ENCODE data around the gene IDUA. TPM values are rescaled to one million over a fixed set of nuclear protein-coding genes. Genes with fewer than 3 reads are reported as not detected.
A peak's percentile ranks its signal among the peaks of the same experiment; 100 is the strongest.
"Not testable (repeated sequence)": the region's sequence is repeated elsewhere in the genome, so short reads cannot be mapped to it uniquely, and the experiment has no call there.

IDUA gene
- total RNA-seq, 8 experiments from 2014 or later: 0.88 to 17.4 (median 5.0) TPM

DNA sequence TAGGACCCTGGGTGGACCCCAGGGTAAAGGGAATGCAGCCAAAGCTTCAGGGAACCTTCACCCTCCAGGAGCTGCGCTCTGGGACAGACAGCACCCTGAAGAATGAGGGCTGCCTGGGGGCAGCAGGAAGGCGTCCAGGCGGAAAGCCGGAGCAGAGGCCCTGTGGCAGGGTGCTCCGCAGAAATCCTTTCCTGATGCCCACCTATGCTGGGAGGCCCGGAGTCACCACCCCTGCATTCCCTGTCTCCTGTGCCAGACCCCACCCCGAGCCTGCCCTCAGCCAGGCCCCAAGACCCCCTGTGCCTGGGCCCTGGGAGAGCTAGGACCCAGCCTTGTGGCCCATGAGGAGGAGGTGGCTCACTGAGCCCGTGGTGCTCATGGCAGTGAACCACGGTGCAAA, 12.2 kb upstream of the IDUA start:
- 73 to 100% methylated on average over 1 to 2 of the region's 9 CpGs; no CpG with 5 or more reads in 8 of the 10 experiments for WGBS, 10 experiments
- in situ Hi-C loops (cut with MboI; ENCODE audit: low pct_unique_long_range_greater_than_20kb in 2 of 9, low sequenced_read_pairs in 9 of 9, unreplicated experiment in 9 of 9): no loop called here
- no peak overlapping the region for H3K27ac ChIP-seq
- no peak overlapping the region for H3K4me3 ChIP-seq
- no peak for ATAC-seq (replicated peaks in 6 of 8)
- H3K4me1 ChIP-seq (replicated peaks in 1 of 2): peaks cover 10 to 12% of the 10 kb centered on the region in 2 donors

DNA sequence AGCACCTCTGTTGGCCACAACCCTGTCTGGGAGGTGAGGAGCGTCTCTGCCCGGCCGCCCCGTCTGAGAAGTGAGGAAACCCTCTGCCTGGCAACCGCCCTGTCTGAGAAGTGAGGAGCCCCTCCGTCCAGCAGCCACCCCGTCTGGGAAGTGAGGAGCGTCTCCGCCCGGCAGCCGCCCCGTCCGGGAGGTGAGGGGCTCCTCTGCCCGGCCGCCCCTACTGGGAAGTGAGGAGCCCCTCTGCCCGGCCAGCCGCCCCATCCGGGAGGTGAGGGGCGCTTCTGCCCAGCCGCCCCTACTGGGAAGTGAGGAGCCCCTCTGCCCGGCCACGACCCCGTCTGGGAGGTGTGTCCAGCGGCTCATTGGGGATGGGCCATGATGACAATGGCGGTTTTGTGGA, 10.8 kb upstream of the IDUA start:
- H3K4me3 ChIP-seq; ATAC-seq (replicated peaks in 6 of 8); H3K27ac ChIP-seq; in situ Hi-C loops (cut with MboI; ENCODE audit: low pct_unique_long_range_greater_than_20kb in 2 of 9, low sequenced_read_pairs in 9 of 9, unreplicated experiment in 9 of 9): not testable (repeated sequence)
- WGBS, 10 experiments: no CpG with 5 or more reads among the region's 25 CpGs
- H3K4me1 ChIP-seq (replicated peaks in 1 of 2): peaks cover 10 to 12% of the 10 kb centered on the region in 2 donors

DNA sequence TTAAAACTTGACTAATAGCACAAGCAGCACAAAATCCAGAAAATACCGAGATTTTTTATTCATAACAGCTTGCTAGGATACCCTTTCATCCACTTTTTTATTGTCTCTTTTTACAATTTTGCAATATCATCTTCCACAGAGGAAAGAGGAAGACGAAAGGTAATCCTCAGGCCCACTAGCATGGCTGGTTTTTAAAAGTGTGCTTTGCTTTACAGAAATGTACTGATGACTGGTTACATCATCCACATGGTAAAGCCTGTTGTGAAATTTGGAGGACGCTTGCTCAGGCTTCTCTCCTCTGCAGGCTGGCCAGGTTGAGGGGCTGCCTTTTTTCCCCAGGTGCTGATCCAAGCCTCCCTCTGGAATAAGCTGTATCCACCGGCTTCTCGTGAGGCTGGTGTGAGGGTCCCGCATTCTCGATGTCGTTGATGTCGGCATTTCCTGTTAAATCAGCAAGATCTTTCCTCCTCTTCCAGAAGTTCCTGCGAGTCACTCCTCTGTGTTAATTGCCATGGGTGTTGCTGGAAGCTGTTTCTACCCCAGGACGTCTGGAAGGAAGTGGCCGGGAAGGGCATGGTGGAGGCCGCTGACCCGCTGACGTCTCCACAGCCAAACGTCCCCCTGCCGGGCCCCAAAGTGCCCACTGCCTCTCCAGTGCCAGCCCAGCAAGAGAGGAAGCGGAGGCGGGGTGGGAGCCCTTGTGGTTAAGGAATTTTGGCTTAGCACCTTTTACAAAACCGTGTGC, 7.7 kb upstream of the IDUA start:
- Histone ChIP-seq H3K4me3 (no peak overlapping the region), H3K4me1 (replicated peaks in 1 of 2) (no peaks in the 10 kb centered on the region), H3K27ac (no peak overlapping the region)
- in situ Hi-C loops (cut with MboI; ENCODE audit: low pct_unique_long_range_greater_than_20kb in 2 of 9, low sequenced_read_pairs in 9 of 9, unreplicated experiment in 9 of 9): no loop called here
- 25 to 100% (median 57%) methylated on average over 1 to 14 of the region's 20 CpGs for WGBS, 10 experiments
- ATAC-seq (replicated peaks in 6 of 8): peak in 4 of 8 experiments; percentile 55 to 81 (median 60)

DNA sequence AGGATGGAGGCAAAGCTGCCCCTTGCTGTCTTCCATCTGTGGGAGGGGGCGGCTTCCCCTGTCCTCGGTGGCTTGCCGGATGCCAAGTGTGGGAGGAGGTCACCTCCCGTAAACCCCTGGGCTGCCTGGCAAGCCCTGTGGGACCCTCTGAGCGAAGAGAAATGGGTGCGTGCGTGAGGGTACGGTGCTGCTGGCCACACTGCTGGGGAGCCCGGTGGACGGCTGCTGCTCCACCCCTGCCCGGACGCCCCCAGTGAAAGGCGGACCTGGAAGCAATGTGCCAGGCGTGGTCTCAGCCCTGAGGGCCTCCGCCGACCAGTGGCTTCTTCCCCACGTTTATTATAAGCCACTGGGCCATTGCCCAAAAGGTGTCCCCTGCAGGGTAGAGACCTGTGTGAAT, 4.6 kb upstream of the IDUA start:
- 83 to 94% (median 90%) methylated on average over 3 to 6 of the region's 17 CpGs; no CpG with 5 or more reads in 6 of the 10 experiments for WGBS, 10 experiments
- ATAC-seq (replicated peaks in 6 of 8): no peak
- Histone ChIP-seq H3K4me1 (replicated peaks in 1 of 2) (peaks cover 0 to 7% of the 10 kb centered on the region in 2 donors), H3K27ac (no peak overlapping the region), H3K4me3 (no peak overlapping the region)
- in situ Hi-C loops (cut with MboI; ENCODE audit: low pct_unique_long_range_greater_than_20kb in 2 of 9, low sequenced_read_pairs in 9 of 9, unreplicated experiment in 9 of 9): no loop called here

DNA sequence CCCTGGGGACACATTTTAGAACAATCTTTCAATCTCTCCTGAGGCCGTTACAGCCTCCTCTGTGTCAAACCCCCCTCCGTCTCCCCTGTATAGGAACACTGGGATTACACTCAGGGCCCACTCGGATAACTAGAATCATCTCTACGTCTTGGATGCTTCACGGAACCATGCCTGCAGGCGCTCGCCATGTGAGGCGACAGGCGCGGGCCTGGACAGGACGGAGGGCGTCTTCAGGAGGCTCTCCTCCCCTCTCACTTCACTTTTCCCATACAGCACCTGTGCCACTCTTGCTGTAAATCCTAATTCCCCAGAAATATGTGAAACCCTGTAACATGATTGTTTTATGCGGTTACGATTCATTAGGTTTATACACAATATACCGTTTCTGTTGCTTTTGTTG, 4.0 kb upstream of the IDUA start:
- H3K4me3 ChIP-seq: no peak overlapping the region
- in situ Hi-C loops (cut with MboI; ENCODE audit: low pct_unique_long_range_greater_than_20kb in 2 of 9, low sequenced_read_pairs in 9 of 9, unreplicated experiment in 9 of 9): no loop called here
- 74 to 93% (median 87%) methylated on average over 3 to 12 of the region's 15 CpGs; no CpG with 5 or more reads in 4 of the 10 experiments for WGBS, 10 experiments
- no peak for ATAC-seq (replicated peaks in 6 of 8)
- peaks cover 0 to 7% of the 10 kb centered on the region in 2 donors for H3K4me1 ChIP-seq (replicated peaks in 1 of 2)
- no peak overlapping the region for H3K27ac ChIP-seq

DNA sequence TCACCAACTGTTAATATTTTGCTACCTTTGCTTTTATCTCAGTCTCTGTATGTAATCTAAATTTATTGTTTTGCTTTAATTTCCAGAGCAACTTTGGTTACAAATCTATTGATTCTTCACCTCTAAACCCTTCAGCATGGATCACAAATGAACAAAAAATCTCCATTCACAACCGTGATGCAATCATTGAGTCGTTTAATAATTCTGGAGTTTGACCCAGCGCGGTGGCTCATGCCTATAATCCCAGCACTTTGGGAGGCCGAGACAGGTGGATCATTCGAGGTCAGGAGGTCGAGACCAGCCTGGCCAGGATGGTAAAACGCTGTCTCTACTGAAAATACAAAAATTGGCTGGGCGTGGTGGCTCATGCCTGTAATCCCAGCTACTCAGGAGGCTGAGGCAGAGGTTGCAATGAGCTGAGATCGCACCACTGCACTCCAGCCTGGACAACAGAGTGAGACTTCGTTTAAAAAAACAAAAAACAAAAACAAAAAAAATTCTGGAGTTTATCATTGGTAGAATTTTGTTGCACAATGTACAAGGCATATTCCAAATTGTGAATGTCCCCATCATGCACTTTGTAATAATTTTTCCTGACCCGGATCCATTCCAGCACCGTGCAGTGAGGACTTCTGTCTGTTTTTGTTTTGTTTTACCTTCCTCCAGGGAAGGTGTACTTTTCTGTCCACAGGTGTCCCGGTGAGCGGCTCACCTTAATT, 2.3 kb upstream of the IDUA start:
- no peak for ATAC-seq (replicated peaks in 6 of 8)
- H3K4me1 ChIP-seq (replicated peaks in 1 of 2): peaks cover 0 to 7% of the 10 kb centered on the region in 2 donors
- in situ Hi-C loops (cut with MboI; ENCODE audit: low pct_unique_long_range_greater_than_20kb in 2 of 9, low sequenced_read_pairs in 9 of 9, unreplicated experiment in 9 of 9): no loop called here
- 32 to 93% (median 66%) methylated on average over 1 to 13 of the region's 15 CpGs for WGBS, 10 experiments
- no peak overlapping the region for H3K4me3 ChIP-seq
- H3K27ac ChIP-seq: no peak overlapping the region

DNA sequence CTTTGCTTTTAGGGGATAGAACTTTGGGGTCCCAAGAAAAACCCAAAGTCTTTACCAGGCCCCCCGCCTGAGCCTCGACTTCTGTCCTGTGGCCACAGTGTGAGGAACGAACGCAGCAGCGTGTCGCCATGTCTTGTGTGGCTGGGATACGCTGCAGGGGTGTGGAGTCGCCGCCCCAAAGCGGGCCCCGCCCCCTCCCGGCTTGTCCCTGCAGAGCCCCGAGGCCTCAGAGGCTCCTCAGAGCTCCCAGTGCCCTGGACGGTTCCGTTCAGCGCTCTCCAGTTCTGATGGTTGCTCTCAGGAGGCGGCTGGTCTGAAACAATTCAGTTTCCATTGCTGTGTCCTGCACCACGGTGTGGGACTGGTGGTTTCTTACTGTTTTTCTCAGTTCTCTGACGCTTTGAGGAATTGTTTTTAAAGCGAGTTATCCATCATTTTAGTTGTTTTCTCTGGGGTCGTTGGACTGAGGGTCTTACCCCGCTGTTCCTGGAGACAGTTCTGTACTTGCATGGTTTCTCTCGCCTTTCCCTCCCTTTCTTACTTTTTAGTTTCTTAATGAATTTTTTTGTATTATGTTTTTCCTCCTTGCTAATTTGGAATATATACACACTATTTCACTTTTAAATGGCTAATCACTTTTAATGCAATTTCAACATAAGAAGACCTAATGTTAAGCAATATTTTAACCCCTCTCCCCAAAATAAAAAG, 1.6 kb upstream of the IDUA start:
- Histone ChIP-seq H3K4me3 (no peak overlapping the region), H3K4me1 (replicated peaks in 1 of 2) (peaks cover 0 to 7% of the 10 kb centered on the region in 2 donors), H3K27ac (no peak overlapping the region)
- WGBS, 10 experiments: 39 to 77% (median 64%) methylated on average over 2 to 10 of the region's 23 CpGs
- peak in 3 of 8 experiments; percentile 52 to 65 (median 55) for ATAC-seq (replicated peaks in 6 of 8)
- in situ Hi-C loops (cut with MboI; ENCODE audit: low pct_unique_long_range_greater_than_20kb in 2 of 9, low sequenced_read_pairs in 9 of 9, unreplicated experiment in 9 of 9): no loop called here

DNA sequence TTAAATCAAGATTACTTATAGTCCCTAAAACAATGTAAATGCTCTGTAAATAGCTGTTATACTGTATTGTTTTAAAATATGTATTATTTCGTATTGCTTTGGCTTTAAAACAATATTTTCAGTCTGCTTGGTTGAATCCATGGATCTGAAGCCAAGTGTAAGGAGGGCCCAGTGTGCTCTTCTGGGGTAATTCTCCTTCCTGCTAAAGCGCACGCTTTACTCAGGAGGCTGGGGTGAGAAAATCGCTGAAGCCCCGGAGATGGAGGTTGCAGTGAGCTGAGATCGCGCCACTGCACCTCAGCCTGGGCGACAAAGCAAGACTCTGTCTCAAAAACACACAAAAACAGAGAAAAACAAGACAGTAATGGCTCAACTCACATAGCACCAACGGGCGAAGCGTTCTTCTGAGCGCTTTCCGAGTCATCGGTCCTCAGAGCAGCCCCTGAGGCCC, 391 bp upstream of the IDUA start:
- WGBS, 10 experiments: 0 to 40% (median 20%) methylated on average over 1 to 8 of the region's 14 CpGs; no CpG with 5 or more reads in 3 of the 10 experiments
- Histone ChIP-seq H3K4me1 (replicated peaks in 1 of 2) (peaks cover 0 to 7% of the 10 kb centered on the region in 2 donors), H3K27ac (no peak overlapping the region), H3K4me3 (peak overlapping the region; percentile 47 to 98 (median 71))
- in situ Hi-C loops (cut with MboI; ENCODE audit: low pct_unique_long_range_greater_than_20kb in 2 of 9, low sequenced_read_pairs in 9 of 9, unreplicated experiment in 9 of 9): no loop called here
- peak in 5 of 8 experiments; percentile 17 to 36 (median 30) for ATAC-seq (replicated peaks in 6 of 8)

DNA sequence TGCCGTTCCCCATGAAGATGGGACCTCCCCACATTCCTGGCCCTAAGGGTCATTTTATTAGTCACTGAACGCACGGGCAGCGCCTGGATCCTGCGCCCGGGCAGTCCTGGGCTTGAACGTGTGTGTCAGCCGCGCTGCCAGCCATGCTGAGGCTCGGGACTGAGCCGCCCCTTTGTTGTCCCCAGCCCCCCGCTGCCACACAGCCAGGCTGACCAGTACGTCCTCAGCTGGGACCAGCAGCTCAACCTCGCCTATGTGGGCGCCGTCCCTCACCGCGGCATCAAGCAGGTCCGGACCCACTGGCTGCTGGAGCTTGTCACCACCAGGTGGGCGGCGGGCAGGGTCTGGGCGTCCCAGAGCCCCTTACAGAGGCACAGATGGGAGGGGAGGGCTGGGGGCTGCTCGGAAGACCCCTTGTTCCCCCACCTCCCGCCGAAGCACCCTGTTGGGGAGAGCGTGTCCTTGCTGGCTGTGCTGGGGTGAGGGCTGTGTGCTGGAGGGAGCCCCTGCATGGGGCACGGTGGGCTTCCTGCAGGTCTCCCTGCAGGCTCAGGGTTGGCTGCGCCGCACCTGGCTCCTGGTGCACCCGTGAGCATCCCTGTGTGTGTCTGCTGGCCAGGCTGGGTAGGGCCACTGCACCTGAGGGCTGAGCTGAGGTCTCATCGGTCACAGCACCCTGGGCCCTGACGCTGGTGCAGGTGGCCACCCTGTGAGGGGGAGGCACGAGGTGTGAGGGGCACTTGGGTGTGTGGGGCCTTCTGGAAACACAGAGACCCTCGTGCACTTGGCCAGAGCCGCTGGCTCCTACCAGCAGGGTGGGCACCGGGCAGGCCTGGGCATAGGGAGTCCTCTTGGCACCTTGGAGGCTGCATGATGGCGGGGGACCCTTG, 1.0 kb downstream of the IDUA start:
- no peak for ATAC-seq (replicated peaks in 6 of 8)
- no peak overlapping the region for H3K27ac ChIP-seq
- in situ Hi-C loops (cut with MboI; ENCODE audit: low pct_unique_long_range_greater_than_20kb in 2 of 9, low sequenced_read_pairs in 9 of 9, unreplicated experiment in 9 of 9): no loop called here
- WGBS, 10 experiments: 20 to 100% (median 48%) methylated on average over 1 to 11 of the region's 37 CpGs; no CpG with 5 or more reads in 6 of the 10 experiments
- H3K4me3 ChIP-seq: peak overlapping the region; percentile 47 to 98 (median 71)
- peaks cover 4 to 7% of the 10 kb centered on the region in 2 donors for H3K4me1 ChIP-seq (replicated peaks in 1 of 2)

DNA sequence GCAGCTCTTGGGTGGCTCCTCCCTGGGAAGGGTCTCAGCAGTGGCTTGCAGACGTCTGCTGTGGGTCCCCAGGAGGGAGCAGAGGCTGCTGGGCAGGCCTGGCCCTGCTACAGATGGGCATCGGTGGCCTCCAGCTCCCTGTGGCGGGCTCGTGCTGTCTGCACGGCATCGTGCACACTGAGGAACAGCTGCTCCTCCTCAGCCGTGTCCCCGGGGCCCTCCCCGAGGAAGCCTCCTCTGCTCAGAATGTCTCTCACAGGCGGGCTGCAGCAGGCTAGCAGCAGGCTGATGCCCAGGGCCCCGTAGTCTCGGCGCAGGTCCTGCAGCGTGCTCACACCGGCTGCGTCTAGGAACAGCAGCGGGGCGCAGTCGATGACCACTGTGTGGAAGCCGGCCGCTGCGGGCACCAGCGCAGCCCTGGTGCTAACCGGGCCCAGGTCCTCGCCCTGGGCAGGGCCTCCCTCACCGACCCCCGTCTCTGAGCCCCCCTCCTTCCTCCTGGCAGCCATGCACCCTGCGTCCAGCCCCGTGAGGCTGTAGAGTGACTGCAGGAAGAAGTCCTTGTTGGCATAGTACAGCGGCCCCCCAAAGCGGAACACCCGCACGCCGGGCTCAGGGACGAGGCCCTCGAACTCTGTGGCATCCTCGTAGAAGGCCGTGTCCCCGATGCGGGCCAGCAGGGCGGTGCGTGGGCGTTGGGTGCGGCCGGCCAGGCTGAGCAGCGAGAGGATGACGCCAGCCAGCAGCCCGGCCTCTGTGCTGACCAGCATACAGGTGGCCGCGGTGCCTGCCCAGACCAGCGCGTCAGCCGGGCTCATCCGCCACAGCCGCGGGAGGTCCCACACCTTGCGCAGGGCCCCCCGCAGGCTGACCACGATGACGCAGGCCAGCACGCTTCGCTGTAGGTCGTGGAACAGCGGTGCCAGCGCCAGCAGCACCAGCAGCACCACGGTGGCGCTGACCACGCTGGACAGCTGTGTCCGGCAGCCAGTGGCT, 2.2 kb downstream of the IDUA start:
- Histone ChIP-seq H3K4me3 (no peak overlapping the region), H3K27ac (no peak overlapping the region), H3K4me1 (replicated peaks in 1 of 2) (peaks cover 6 to 10% of the 10 kb centered on the region in 2 donors)
- WGBS, 10 experiments: 73 to 100% (median 83%) methylated on average over 1 to 11 of the region's 69 CpGs; no CpG with 5 or more reads in 5 of the 10 experiments
- in situ Hi-C loops (cut with MboI; ENCODE audit: low pct_unique_long_range_greater_than_20kb in 2 of 9, low sequenced_read_pairs in 9 of 9, unreplicated experiment in 9 of 9): no loop called here
- no peak for ATAC-seq (replicated peaks in 6 of 8)

DNA sequence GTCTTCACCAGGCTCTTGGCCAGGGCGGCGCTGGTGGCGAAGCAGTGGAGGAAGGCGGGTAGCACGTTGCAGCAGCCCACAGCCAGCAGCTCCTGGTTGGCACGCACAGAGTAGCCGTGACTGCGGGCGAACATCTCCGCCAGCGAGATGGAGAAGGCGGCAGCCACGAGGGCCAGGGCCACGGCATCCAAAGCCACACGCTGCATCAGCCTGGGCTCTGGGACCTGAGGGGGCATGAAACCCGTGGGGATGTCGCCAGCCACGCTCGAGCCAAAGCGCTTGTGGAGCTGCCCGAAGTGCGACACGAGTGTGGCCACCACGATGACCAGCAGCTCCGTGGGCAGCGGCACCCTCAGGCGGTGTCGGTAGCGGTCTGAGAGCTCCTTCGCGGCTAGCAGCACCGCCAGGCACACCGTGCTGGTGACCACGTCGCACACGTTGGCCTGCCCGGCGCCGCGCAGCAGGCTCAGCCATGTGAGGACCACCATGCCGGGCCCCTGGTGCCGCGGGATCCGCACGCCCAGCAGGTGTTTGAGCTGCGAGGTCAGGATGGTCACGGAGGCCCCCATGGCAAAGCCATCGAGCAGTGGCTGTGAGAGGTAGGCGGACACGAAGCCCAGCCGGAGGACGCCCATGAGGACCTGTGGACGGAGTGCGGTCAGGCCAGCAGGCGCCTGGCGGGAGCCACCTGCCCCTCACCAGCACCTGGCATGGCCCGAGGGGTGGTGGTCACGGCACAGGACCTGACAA, 3.1 kb downstream of the IDUA start:
- ATAC-seq (replicated peaks in 6 of 8): no peak
- Histone ChIP-seq H3K27ac (no peak overlapping the region), H3K4me1 (replicated peaks in 1 of 2) (peaks cover 6 to 10% of the 10 kb centered on the region in 2 donors), H3K4me3 (no peak overlapping the region)
- WGBS, 10 experiments: 80 to 100% (median 89%) methylated on average over 1 to 15 of the region's 58 CpGs; no CpG with 5 or more reads in 5 of the 10 experiments
- in situ Hi-C loops (cut with MboI; ENCODE audit: low pct_unique_long_range_greater_than_20kb in 2 of 9, low sequenced_read_pairs in 9 of 9, unreplicated experiment in 9 of 9): no loop called here

Data from motor neuron (in vitro differentiated cells).